ENCODE measurements around the gene SH2D4B.

- TF ChIP-seq CTCF (IDR thresholded peaks at IDR 0.05) (no peak), POLR2A (IDR thresholded peaks at IDR 0.05) (no peak)
Observed at GRCh38 chr10:80647173-80647833, 109.6 kb downstream of the SH2D4B start.
